NCI-H748 (cell line): ENCODE measurements around the gene DPH3.
"Not testable (repeated sequence)": the region's sequence is repeated elsewhere in the genome, so short reads cannot be mapped to it uniquely, and the experiment has no call there.

Source experiments
- DNase-seq: peaks from one replicate; lab custom pipeline; 2025; ENCODE audit not compliant: unreplicated experiment; lab: John Stamatoyannopoulos, UW

The DPH3 gene

GRCh38 chr3:16264708-16265454 is at the start of gene DPH3, which contains the start of gene OXNAD1:
Gene DPH3, minus strand, starts transcription at chr3:16264943. Its CDS starts 67 bp downstream, at chr3:16264876.
Gene OXNAD1, plus strand, starts transcription at chr3:16265212. Its CDS starts 5,741 bp downstream, at chr3:16270953.
- peak; percentile 98 for DNase-seq

DNA sequence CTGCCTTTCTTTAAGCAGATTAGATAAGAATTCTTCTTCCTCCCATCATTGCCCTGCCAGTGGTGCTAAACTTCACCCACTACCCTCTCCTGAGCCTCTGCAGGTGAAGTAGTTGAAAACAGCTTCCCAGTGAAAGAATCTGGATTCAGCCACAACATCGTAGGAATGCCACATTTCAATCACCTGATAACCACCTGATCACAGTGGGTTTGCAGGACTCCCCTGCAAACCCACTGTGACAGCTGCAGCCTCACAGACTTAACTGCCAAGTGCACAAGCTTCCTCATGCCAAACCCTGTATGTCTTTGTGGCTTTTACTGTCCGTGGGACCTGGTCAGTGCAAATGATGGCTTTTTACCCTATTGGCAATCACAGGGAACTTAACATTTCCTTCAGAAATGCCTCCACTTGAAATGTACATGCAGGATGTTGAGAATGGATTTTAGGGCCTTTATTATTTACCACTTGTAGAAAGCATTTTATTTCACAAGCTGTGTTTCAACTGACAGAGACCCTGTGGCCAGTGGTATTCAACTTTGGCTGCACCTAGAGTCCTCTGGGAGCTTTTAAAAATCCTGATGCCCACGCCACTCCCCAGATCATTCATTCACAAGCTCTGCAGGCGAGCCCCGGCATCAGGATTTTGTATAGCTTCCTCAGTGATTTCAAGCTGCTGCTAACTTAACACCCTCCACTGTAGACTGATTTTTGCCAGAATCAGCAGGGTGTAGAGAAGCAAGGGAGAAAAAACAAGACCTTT is 49.3 kb upstream of the DPH3 start:
- DNase-seq: no peak

- no peak for DNase-seq
These were observed 47.3 kb upstream of the DPH3 start for GRCh38 chr3:16311960-16312451.

- not testable (repeated sequence) for DNase-seq
These were observed 45.7 kb upstream of the DPH3 start for GRCh38 chr3:16310486-16310885.

- DNase-seq: no peak
These were observed 44.8 kb upstream of the DPH3 start for GRCh38 chr3:16309558-16309957.

GRCh38 chr3:16308727-16309126 is 44.0 kb upstream of the DPH3 start:
- no peak for DNase-seq

GRCh38 chr3:16307832-16308531 is 43.2 kb upstream of the DPH3 start:
- no peak for DNase-seq

GRCh38 chr3:16305111-16305541 is 40.4 kb upstream of the DPH3 start:
- no peak for DNase-seq

GRCh38 chr3:16304061-16305010 is 39.6 kb upstream of the DPH3 start:
- DNase-seq: no peak

GRCh38 chr3:16303037-16303575 is 38.4 kb upstream of the DPH3 start:
- DNase-seq: no peak

DNA sequence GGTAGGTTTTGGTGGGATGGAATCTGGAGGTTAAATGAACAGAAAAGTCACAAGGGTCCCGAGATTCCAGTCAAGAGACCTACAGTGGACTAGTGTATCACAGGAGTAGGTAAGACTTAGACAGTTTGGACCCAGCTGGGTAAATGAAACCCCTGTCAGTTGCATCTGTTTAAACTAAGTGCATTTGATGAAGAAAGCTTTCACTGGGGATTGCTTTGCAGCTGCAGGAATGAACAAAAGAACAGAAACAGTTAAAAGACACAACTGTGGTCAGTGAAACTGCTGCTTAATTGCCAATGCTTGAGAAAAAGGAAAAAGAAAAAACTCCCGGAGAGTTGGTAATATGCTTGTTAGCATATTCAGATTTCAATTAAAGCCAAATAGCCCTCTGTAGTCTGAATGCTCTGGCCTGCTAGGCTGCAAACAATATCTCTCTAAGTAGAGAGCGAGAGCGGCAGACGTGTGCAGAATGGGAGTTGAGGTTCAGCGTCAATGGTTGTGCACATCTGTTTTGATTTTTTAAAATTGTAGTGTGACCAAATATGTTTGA is 37.4 kb upstream of the DPH3 start:
- no peak for DNase-seq

GRCh38 chr3:16301507-16301906 is 36.8 kb upstream of the DPH3 start:
- no peak for DNase-seq

GRCh38 chr3:16300881-16301359 is 36.2 kb upstream of the DPH3 start:
- no peak for DNase-seq

- DNase-seq: no peak
These were observed 35.6 kb upstream of the DPH3 start for GRCh38 chr3:16300307-16300706.

- DNase-seq: no peak
These were observed 35.0 kb upstream of the DPH3 start for GRCh38 chr3:16299746-16300145.

GRCh38 chr3:16298891-16299290 is 34.1 kb upstream of the DPH3 start:
- DNase-seq: no peak

DNA sequence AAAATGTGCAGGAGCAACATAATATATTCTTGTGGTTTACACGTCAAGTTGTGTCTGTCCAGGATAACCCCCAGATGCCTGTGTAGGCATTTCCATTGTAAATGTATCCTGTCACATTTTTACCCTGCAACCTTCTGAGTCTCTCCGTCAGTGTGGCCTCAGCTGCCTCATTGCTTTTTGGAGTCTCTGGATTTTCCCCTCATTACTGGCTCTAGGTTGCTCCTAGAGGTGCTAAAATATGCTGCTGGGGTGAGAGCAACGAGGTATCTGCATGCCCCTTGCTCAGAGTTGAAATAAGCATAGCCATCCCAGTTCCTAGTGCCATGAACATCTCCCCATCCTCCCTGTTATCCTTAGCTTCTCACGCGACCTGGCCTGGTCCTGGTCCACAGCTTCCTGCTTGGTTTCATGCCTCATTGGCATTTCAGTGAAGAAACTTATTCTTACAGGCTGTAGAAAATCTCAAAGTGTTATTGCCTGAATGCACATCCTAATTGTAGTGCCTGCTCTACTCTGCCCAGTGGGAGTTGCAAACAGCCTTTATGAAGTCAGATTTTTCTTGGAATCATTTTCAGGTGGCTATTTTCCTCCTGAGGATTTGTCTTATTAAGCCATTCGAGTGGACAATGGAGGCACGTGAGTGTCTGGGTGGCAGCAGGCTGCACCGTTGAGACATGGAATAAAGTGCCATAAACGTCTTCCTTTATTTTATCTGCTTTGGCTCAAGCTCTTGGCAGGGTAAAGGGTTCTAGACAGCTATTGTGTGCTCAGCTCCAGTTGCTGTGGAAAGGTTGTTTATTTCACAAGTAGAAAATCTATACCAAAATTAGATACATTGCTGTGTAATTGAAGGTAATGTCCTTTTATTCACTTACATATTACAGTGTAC is 33.5 kb upstream of the DPH3 start:
- DNase-seq: no peak

GRCh38 chr3:16295298-16295890 is 30.7 kb upstream of the DPH3 start:
- no peak for DNase-seq
